GM23248 (cell line): ENCODE results near the gene CD83. TPM values are rescaled to one million over a fixed set of nuclear protein-coding genes. Genes with fewer than 3 reads are reported as not detected.

Experiments used
- DNase-seq: peaks from one replicate; pipeline ENCODE4 v3.0.0-alpha.2; 2015
- H2AFZ ChIP-seq: fragments of 200-600 bp; sonication (generic); 2 replicates; pipeline ENCODE4 v1.6.1; 2016; ENCODE audit warnings: antibody characterized with exemption
- H3F3A ChIP-seq: fragments of 200-600 bp; sonication (generic); 2 replicates; pipeline ENCODE4 v1.6.1; 2016; ENCODE audit warnings: mild to moderate bottlenecking, antibody characterized with exemption, mixed run types; ENCODE audit not compliant: insufficient read depth
- H3K27ac ChIP-seq: fragments of 200-600 bp; sonication (generic); 2 replicates; pipeline ENCODE4 v1.5.1; 2016; ENCODE audit warnings: mild to moderate bottlenecking
- H3K27me3 ChIP-seq: fragments of 200-600 bp; sonication (generic); replicated peaks from 2 replicates; pipeline ENCODE4 v1.6.1; 2016; ENCODE audit warnings: mild to moderate bottlenecking; ENCODE audit not compliant: insufficient read depth
- H3K36me3 ChIP-seq: fragments of 200-600 bp; sonication (generic); 2 replicates; pipeline ENCODE4 v1.6.1; 2016; ENCODE audit warnings: low read depth, mild to moderate bottlenecking
- H3K4me1 ChIP-seq: fragments of 200-600 bp; sonication (generic); 2 replicates; pipeline ENCODE4 v1.6.1; 2016; ENCODE audit warnings: mild to moderate bottlenecking; ENCODE audit not compliant: insufficient read depth
- H3K4me2 ChIP-seq: fragments of 200-600 bp; sonication (generic); one replicate; pipeline ENCODE4 v1.6.1; 2016; ENCODE audit warnings: mild to moderate bottlenecking; ENCODE audit not compliant: unreplicated experiment
- H3K4me3 ChIP-seq: fragments of 200-600 bp; sonication (generic); 2 replicates; pipeline ENCODE4 v1.5.1; 2016; ENCODE audit warnings: mild to moderate bottlenecking
- H3K79me2 ChIP-seq: fragments of 200-600 bp; sonication (generic); 2 replicates; pipeline ENCODE4 v1.6.1; 2016; ENCODE audit warnings: mild to moderate bottlenecking; ENCODE audit not compliant: insufficient read depth
- H3K9ac ChIP-seq: fragments of 200-600 bp; sonication (generic); 2 replicates; pipeline ENCODE4 v1.6.1; 2016; ENCODE audit warnings: mild to moderate bottlenecking
- H3K9me2 ChIP-seq: fragments of 200-600 bp; sonication (generic); 2 replicates; pipeline ENCODE4 v1.6.1; 2016; ENCODE audit warnings: mixed run types, mild to moderate bottlenecking, moderate library complexity; ENCODE audit not compliant: insufficient read depth
- H3K9me3 ChIP-seq: fragments of 200-600 bp; sonication (generic); one replicate; pipeline ENCODE4 v1.6.1; 2017; ENCODE audit warnings: low read depth
- H4K20me1 ChIP-seq: fragments of 200-600 bp; sonication (generic); 2 replicates; pipeline ENCODE4 v1.6.0; 2016; ENCODE audit not compliant: insufficient read depth
- EZH2 ChIP-seq: fragments of 200-600 bp; sonication (generic); IDR thresholded peaks from 2 replicates; pipeline ENCODE4 v1.6.1; 2018; ENCODE audit warnings: antibody characterized with exemption, mild to moderate bottlenecking; ENCODE audit not compliant: insufficient read depth, poor library complexity, severe bottlenecking
- EZH2phosphoT487 ChIP-seq: fragments of 200-600 bp; sonication (generic); IDR thresholded peaks from 2 replicates; pipeline ENCODE4 v1.6.1; 2018; ENCODE audit warnings: antibody characterized with exemption, moderate library complexity, mild to moderate bottlenecking, low read depth; ENCODE audit not compliant: insufficient read depth
- WGBS, 2 experiments: methylation state at CpG; one replicate each; pipeline ENCODE4 v1.1.6; 2015 to 2017; ENCODE audit warnings: low lambda C conversion rate in 2 of 2, low coverage in 1 of 2; ENCODE audit errors: missing lambda C conversion rate in 2 of 2; 5-methylcytosine and 5-hydroxymethylcytosine counted together
- in situ Hi-C: fragments of 300-500 bp; cut with MboI; formaldehyde crosslinking; loops from 2 replicates; pipeline ENCODE4 v1.15.0; 2020
- polyA plus RNA-seq: library from polyadenylated mRNA; unstranded; fragments of >200 nt; fragmentation: Nextera tagmentation; extraction: Ambion mirVana; gene quantifications from 2 replicates; pipeline ENCODE4 v1.2.1, GENCODE V29; 2016
- total RNA-seq: library from RNA; depleted of rRNA; stranded (reverse); fragments of >200 nt; shearing (Covaris generic); gene quantifications from 2 replicates; pipeline ENCODE4 v1.2.3, GENCODE V29; 2014

The CD83 gene
- total and polyA plus RNA-seq, 2 experiments from 2014 or later = 1.2 to 1.5 TPM

- H2AFZ ChIP-seq = no peak overlapping the region
- no peaks in the 10 kb centered on the region for H3K79me2 ChIP-seq
- in situ Hi-C loops = no loop called here
- no peak for DNase-seq
- WGBS, 2 experiments = 71 to 90% methylated on average over 1 of the region's 1 CpG
- H3K4me2 ChIP-seq = no peak overlapping the region
- H3K36me3 ChIP-seq = no peaks in the 10 kb centered on the region
- H3K4me3 ChIP-seq = no peak overlapping the region
- H3K27ac ChIP-seq = no peak overlapping the region
- no peaks in the 10 kb centered on the region for H3K9me2 ChIP-seq
- H4K20me1 ChIP-seq = no peaks in the 10 kb centered on the region
- TF ChIP-seq EZH2phosphoT487 = no peak
- TF ChIP-seq EZH2 = no peak
- H3K4me1 ChIP-seq = no peaks in the 10 kb centered on the region
- no peak overlapping the region for H3K9ac ChIP-seq
- no peaks in the 10 kb centered on the region for H3K9me3 ChIP-seq
- H3K27me3 ChIP-seq = peaks cover 13% of the 10 kb centered on the region
- H3F3A ChIP-seq = no peaks in the 10 kb centered on the region; the same call in 1 of the 2 replicates
Observed at GRCh38 chr6:14113976-14114375, 3.6 kb upstream of the CD83 start.

GRCh38 chr6:14118091-14118439, 493 bp downstream of the CD83 start:
- DNase-seq = no peak
- no peaks in the 10 kb centered on the region for H3K9me3 ChIP-seq
- no peaks in the 10 kb centered on the region for H3K36me3 ChIP-seq
- H2AFZ ChIP-seq = 0 out of 2 replicates have a peak overlapping the region, but pooled peaks have one; percentile 62
- H3K27me3 ChIP-seq = no peaks in the 10 kb centered on the region
- no peaks in the 10 kb centered on the region for H3K9me2 ChIP-seq
- peak overlapping the region; percentile 80 for H3K4me3 ChIP-seq
- H3K9ac ChIP-seq = no peak overlapping the region
- H4K20me1 ChIP-seq = no peaks in the 10 kb centered on the region
- TF ChIP-seq EZH2 = no peak
- no peak for TF ChIP-seq EZH2phosphoT487
- peaks cover 5% of the 10 kb centered on the region; the same call in 1 of the 2 replicates for H3F3A ChIP-seq
- H3K4me1 ChIP-seq = peaks cover under 1% of the 10 kb centered on the region; the same call in 1 of the 2 replicates
- no peak overlapping the region for H3K4me2 ChIP-seq
- in situ Hi-C loops = no loop called here
- H3K79me2 ChIP-seq = no peaks in the 10 kb centered on the region
- no peak overlapping the region for H3K27ac ChIP-seq
- 68 to 90% methylated on average over 9 to 10 of the region's 10 CpGs for WGBS, 2 experiments

- 95 to 97% methylated on average over 2 of the region's 2 CpGs for WGBS, 2 experiments
- H3F3A ChIP-seq = peaks cover 5% of the 10 kb centered on the region; the same call in 1 of the 2 replicates
- in situ Hi-C loops = no loop called here
- no peak overlapping the region for H3K27ac ChIP-seq
- no peaks in the 10 kb centered on the region for H3K9me2 ChIP-seq
- H3K4me1 ChIP-seq = peaks cover 4% of the 10 kb centered on the region
- H3K27me3 ChIP-seq = no peaks in the 10 kb centered on the region
- no peaks in the 10 kb centered on the region for H3K79me2 ChIP-seq
- H3K9me3 ChIP-seq = no peaks in the 10 kb centered on the region
- no peak for TF ChIP-seq EZH2phosphoT487
- TF ChIP-seq EZH2 = no peak
- DNase-seq = no peak
- no peak overlapping the region for H3K4me2 ChIP-seq
- no peaks in the 10 kb centered on the region for H3K36me3 ChIP-seq
- H2AFZ ChIP-seq = no peak overlapping the region
- H4K20me1 ChIP-seq = no peaks in the 10 kb centered on the region
- no peak overlapping the region for H3K4me3 ChIP-seq
- H3K9ac ChIP-seq = no peak overlapping the region
Observed at GRCh38 chr6:14118446-14118845, 874 bp downstream of the CD83 start.

GRCh38 chr6:14119784-14120183, 2.2 kb downstream of the CD83 start:
- no peaks in the 10 kb centered on the region for H3K36me3 ChIP-seq
- no peaks in the 10 kb centered on the region for H3K27me3 ChIP-seq
- H3K4me3 ChIP-seq = no peak overlapping the region
- H3F3A ChIP-seq = peaks cover 5% of the 10 kb centered on the region; the same call in 1 of the 2 replicates
- H3K4me2 ChIP-seq = no peak overlapping the region
- no peak overlapping the region for H3K9ac ChIP-seq
- TF ChIP-seq EZH2 (no peak), EZH2phosphoT487 (no peak)
- in situ Hi-C loops = no loop called here
- no peak overlapping the region for H3K27ac ChIP-seq
- no peaks in the 10 kb centered on the region for H4K20me1 ChIP-seq
- no peak overlapping the region for H2AFZ ChIP-seq
- no peaks in the 10 kb centered on the region for H3K79me2 ChIP-seq
- peak; percentile 10 for DNase-seq
- WGBS, 2 experiments = 15 to 20% methylated on average over 7 of the region's 7 CpGs
- H3K9me2 ChIP-seq = no peaks in the 10 kb centered on the region
- H3K4me1 ChIP-seq = peaks cover 6% of the 10 kb centered on the region
- no peaks in the 10 kb centered on the region for H3K9me3 ChIP-seq

- in situ Hi-C loops = no loop called here
- H3K4me3 ChIP-seq = no peak overlapping the region
- H4K20me1 ChIP-seq = no peaks in the 10 kb centered on the region
- TF ChIP-seq EZH2phosphoT487 = no peak
- 19 to 26% methylated on average over 1 of the region's 1 CpG for WGBS, 2 experiments
- no peaks in the 10 kb centered on the region for H3K36me3 ChIP-seq
- no peak overlapping the region for H3K4me2 ChIP-seq
- H3K4me1 ChIP-seq = peaks cover 6% of the 10 kb centered on the region
- no peak overlapping the region for H3K9ac ChIP-seq
- no peaks in the 10 kb centered on the region for H3K27me3 ChIP-seq
- no peak for DNase-seq
- no peaks in the 10 kb centered on the region for H3K79me2 ChIP-seq
- peaks cover 5% of the 10 kb centered on the region; the same call in 1 of the 2 replicates for H3F3A ChIP-seq
- H3K9me2 ChIP-seq = no peaks in the 10 kb centered on the region
- H2AFZ ChIP-seq = no peak overlapping the region
- no peaks in the 10 kb centered on the region for H3K9me3 ChIP-seq
- H3K27ac ChIP-seq = no peak overlapping the region
Observed at GRCh38 chr6:14120546-14120945, 3.0 kb downstream of the CD83 start.
